ENCODE data around the gene CDK5RAP2. TPM values are rescaled to one million over a fixed set of nuclear protein-coding genes. Genes with fewer than 3 reads are reported as not detected.
A peak's percentile ranks its signal among the peaks of the same experiment; 100 is the strongest.

Gene CDK5RAP2
- total and polyA plus RNA-seq, 8 donors: 24.7 to 438 (median 31.3) TPM

DNA sequence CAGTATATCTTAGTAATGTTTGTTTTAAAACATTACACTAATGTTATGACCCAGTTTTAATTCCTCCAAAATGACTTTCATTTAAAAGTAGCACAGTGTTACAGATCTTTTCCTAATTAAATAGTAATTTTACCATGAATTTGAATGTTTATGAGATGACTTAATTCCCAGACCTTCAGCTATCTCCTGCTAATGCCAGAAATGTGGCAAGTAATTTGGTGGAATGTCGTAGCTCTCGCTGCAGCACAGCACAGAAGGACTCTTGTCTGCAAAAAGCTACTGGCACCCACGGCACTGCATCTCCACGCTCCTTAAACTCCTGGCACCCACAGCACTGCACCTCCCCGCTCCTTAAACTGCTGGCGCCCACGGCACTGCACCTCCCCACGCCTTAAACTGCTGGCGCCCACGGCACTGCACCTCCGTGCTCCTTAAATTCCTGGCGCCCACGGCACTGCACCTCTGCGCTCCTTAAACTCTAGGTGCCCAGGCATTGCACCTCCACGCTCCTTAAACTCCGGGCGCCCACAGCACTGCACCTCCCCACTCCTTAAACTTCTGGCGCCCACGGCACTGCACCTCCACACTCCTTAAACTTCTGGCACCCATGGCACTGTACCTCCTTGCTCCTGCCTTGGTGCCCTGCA, 163.1 kb downstream of the CDK5RAP2 start:
- intact Hi-C loops (cut with DNase I; ENCODE audit: low total_unique reads): no loop called here
- peaks cover 0 to 19% (median 9%) of the 10 kb centered on the region in 4 donors for H3K4me1 ChIP-seq

DNA sequence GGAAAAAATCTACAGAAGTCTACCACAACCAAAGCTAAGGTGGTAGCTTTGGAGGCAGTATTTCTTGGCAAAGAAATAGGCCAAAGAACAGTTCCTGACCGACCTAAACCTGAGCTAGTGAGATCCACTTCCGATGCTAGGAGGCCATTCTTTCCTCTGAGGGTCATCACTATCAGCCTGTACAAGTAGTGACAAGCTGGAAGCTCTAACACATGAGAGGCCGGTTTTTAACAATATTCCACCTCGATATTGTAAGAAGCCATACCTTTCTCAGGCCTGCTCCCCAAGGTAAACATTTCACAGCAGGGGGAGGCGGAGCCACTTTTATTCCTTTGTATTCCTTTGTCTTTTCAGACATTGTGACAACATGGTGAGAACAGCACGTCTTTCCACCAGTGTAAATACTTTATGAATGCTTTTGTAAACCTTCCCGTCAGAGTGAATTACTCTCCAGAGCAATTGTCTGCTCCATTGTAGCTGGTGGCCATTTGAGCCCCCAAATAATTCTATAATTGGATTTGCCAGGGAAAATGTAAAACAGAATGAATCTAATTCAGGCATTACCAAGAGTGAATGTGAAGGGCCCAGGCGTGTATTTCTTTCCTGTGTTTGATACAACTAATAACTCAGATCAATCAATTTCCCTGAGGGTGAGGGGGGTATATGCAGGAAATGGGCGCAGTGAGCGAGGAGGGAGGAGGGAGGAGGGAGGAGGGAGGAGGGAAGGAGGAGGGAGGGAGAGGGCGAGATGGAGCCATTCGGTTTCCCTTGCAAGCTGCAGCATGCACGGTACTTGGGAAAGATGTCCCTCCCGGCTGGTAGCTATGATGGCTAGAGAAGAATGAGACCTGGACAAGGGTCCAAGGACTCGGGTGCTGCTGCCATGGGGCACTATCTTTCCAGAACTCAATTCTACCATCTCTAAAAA, 166.6 kb downstream of the CDK5RAP2 start:
- peaks cover 0 to 50% (median 23%) of the 10 kb centered on the region in 4 donors for H3K4me1 ChIP-seq
- peaks cover 9 to 67% (median 53%) of the 10 kb centered on the region in 4 donors for H3K36me3 ChIP-seq
- H3K4me3 ChIP-seq: no peak overlapping the region
- peak overlapping the region in 2 of 5 donors; percentile 12 to 43 for H3K27ac ChIP-seq
- TF ChIP-seq POLR2A (IDR thresholded peaks at IDR 0.05) (no peak), EP300 (IDR thresholded peaks at IDR 0.05) (no peak), POLR2AphosphoS5 (IDR thresholded peaks at IDR 0.05) (no peak)
- TF ChIP-seq, protein P1, sequence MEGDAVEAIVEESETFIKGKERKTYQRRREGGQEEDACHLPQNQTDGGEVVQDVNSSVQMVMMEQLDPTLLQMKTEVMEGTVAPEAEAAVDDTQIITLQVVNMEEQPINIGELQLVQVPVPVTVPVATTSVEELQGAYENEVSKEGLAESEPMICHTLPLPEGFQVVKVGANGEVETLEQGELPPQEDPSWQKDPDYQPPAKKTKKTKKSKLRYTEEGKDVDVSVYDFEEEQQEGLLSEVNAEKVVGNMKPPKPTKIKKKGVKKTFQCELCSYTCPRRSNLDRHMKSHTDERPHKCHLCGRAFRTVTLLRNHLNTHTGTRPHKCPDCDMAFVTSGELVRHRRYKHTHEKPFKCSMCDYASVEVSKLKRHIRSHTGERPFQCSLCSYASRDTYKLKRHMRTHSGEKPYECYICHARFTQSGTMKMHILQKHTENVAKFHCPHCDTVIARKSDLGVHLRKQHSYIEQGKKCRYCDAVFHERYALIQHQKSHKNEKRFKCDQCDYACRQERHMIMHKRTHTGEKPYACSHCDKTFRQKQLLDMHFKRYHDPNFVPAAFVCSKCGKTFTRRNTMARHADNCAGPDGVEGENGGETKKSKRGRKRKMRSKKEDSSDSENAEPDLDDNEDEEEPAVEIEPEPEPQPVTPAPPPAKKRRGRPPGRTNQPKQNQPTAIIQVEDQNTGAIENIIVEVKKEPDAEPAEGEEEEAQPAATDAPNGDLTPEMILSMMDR (IDR thresholded peaks at IDR 0.05): no peak
- no peaks in the 10 kb centered on the region for H3K9me3 ChIP-seq
- H3K27me3 ChIP-seq: no peaks in the 10 kb centered on the region
- intact Hi-C loops (cut with DNase I; ENCODE audit: low total_unique reads): no loop called here
- WGBS, 5 donors: 72 to 83% (median 74%) methylated on average over 14 to 15 of the region's 15 CpGs
- DNase-seq: peak in 1 of 2 donors; percentile 19

More for the DNA sequence above, 163.1 kb downstream of the CDK5RAP2 start:
- H3K27me3 ChIP-seq: no peaks in the 10 kb centered on the region
- H3K4me3 ChIP-seq: no peak overlapping the region
- H3K36me3 ChIP-seq: peaks cover 8 to 69% (median 62%) of the 10 kb centered on the region in 4 donors
- DNase-seq: no peak
- H3K9me3 ChIP-seq: no peaks in the 10 kb centered on the region
- TF ChIP-seq POLR2AphosphoS5 (IDR thresholded peaks at IDR 0.05) (no peak), POLR2A (IDR thresholded peaks at IDR 0.05) (no peak), EP300 (IDR thresholded peaks at IDR 0.05) (no peak)
- TF ChIP-seq, protein P1 (IDR thresholded peaks at IDR 0.05): no peak
- H3K27ac ChIP-seq: no peak overlapping the region
- WGBS, 5 donors: 93 to 96% (median 94%) methylated on average over 19 of the region's 19 CpGs

DNA sequence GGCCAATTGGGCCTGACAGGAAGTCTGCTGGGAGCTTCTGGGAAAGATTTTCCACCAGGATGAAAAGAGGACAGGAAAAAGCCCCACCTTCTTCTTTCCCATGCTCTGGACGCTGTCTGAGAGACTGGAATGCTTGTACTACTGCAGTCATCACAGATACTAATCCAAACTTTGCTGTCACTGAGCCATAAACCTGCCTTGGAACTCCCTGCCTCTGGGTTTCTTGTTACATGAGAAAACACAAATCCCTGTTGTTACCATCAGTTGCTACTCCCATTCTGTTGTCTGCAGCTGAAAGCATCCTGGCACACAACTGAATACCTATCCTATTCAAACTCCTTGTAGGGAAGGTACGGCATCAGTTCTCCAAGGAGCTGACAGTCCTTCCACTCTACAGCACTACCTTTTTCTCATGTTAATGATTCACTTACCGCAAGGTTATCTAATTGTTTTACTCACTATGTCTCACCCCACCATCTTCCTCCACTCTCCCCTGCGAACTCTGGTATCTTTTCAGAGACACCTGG, 167.5 kb downstream of the CDK5RAP2 start:
- Histone ChIP-seq H3K4me1 (peaks cover 0 to 50% (median 23%) of the 10 kb centered on the region in 4 donors), H3K9me3 (no peaks in the 10 kb centered on the region), H3K27ac (peak overlapping the region in 3 of 5 donors; percentile 12 to 66 (median 49)), H3K4me3 (no peak overlapping the region), H3K27me3 (no peaks in the 10 kb centered on the region), H3K36me3 (peaks cover 15 to 69% (median 56%) of the 10 kb centered on the region in 4 donors)
- peak in 1 of 3 donors; percentile 11 for TF ChIP-seq POLR2AphosphoS5 (IDR thresholded peaks at IDR 0.05)
- no peak for TF ChIP-seq POLR2A (IDR thresholded peaks at IDR 0.05)
- intact Hi-C loops (cut with DNase I; ENCODE audit: low total_unique reads): no loop called here
- 80 to 91% (median 87%) methylated on average over 4 of the region's 4 CpGs for WGBS, 5 donors
- peak in 1 of 2 donors; percentile 57 for DNase-seq

DNA sequence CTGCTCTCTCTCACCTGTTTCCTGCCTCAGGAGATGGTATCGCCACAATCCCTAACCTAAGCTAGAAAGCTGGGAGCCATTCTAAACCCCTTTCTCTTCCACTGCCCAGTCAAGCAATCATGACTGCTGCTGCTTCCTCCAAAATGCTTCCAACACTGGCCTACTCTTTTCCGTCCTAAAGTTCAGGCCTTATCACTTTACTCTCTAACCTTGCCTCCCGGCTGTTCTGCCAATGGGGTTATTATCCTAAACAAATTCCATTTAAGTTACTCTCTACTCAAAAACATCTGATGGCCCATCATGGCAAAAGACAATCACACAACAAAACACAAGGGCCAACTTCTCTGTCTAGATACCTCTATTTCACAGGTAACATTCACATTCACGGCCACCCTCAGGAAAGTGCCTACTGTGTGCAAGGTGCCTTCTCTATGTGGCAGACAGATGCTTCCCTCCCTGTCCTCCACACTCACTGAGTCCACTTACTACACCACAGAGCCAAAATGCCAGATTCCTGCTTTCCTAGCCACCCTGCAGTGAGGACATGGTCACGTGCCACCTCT, 168.0 kb downstream of the CDK5RAP2 start:
- intact Hi-C loops (cut with DNase I; ENCODE audit: low total_unique reads): no loop called here
- H3K36me3 ChIP-seq: peaks cover 17 to 71% (median 56%) of the 10 kb centered on the region in 4 donors
- no peaks in the 10 kb centered on the region for H3K9me3 ChIP-seq
- TF ChIP-seq, protein P1 (IDR thresholded peaks at IDR 0.05): no peak
- no peak for TF ChIP-seq POLR2AphosphoS5 (IDR thresholded peaks at IDR 0.05)
- no peak for TF ChIP-seq POLR2A (IDR thresholded peaks at IDR 0.05)
- no peak overlapping the region for H3K4me3 ChIP-seq
- DNase-seq: no peak
- 66 to 84% (median 75%) methylated on average over 5 of the region's 5 CpGs for WGBS, 5 donors
- H3K27me3 ChIP-seq: no peaks in the 10 kb centered on the region
- peaks cover 0 to 50% (median 23%) of the 10 kb centered on the region in 4 donors for H3K4me1 ChIP-seq
- peak overlapping the region in 3 of 5 donors; percentile 24 to 66 (median 49) for H3K27ac ChIP-seq
